ENCODE results near the gene HEXD. TPM values are rescaled to one million over a fixed set of nuclear protein-coding genes. Genes with fewer than 3 reads are reported as not detected.

HEXD gene
- total and polyA plus RNA-seq, 2 of the 8 experiments (the other 6 are each of a cell fraction or from before 2014, with no cell fraction given) = 20.6 to 21.8 TPM

DNA sequence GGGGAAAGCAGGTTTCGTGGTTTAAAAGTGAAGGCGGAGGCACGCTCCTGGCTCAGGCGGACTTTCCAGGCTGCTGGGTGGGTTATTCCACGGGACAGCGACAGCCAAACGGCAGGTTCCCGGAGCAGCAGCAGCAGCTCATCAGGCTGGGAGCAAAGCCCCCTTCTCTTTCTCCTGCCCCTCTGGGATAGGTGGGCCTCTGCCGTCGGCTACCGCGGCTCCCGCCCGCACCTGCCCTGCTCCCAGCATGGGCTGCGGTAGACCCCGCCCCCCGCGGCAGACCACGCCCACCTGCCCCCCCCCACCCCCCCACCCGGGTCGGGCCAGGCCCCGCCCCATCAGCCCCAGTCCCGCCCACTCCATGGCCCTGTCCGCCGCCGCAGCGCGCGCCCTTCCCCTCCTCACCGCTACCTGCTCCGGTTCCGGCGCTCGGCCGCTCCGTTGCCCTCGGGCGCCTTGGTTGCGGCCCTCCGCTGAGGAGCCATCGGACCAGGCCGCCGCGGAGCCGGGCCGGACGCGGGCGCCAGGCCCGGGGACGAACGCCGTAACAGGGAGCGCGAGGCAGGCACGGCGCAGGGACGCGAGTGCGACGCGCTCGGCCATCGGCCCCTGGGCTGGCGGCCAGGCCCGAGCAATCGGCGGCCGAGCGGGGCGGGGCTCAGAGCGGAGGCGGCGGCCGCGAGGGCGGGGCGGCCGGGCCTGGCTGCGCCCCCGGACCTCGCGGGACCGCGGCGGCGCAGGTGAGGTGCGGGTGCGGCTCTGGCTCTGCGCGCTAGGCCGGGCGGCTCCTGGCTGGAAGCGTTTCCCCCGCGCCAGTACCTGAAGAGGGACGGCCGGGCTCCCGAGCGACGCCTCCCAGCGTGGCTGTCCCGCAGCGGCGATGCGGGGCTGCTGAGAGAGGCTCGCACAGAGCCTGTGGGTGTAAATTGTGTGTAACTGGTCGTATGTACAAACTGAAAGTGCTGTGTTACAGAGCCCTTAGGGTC is at the start of gene HEXD, which contains the start of gene OGFOD3 (continued):
- TF ChIP-seq, protein P1, sequence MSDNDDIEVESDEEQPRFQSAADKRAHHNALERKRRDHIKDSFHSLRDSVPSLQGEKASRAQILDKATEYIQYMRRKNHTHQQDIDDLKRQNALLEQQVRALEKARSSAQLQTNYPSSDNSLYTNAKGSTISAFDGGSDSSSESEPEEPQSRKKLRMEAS (IDR thresholded peaks at IDR 0.05) = peak; percentile 64
- TF ChIP-seq TCF12 (IDR thresholded peaks at IDR 0.05; ENCODE audit: low read depth, low read length) (no peak), ASH2L (IDR thresholded peaks at IDR 0.05; ENCODE audit: low read length) (peak; percentile 75), SP1 (IDR thresholded peaks at IDR 0.05; ENCODE audit: low read depth, low read length) (no peak), RNF2 (IDR thresholded peaks at IDR 0.05; ENCODE audit: borderline replicate concordance, low read depth, low read length, missing control alignments, poor library complexity, severe bottlenecking) (no peak), RFX5 (IDR thresholded peaks at IDR 0.05; ENCODE audit: borderline replicate concordance, low read depth, low read length) (no peak), KDM1A (IDR thresholded peaks at IDR 0.05; ENCODE audit: borderline replicate concordance, low read length) (no peak), CBX5 (IDR thresholded peaks at IDR 0.05; ENCODE audit: low read depth, low read length) (no peak), BACH1 (IDR thresholded peaks at IDR 0.05; ENCODE audit: low read length) (peak; percentile 63), POLR2A (IDR thresholded peaks at IDR 0.05; ENCODE audit: control extremely low read depth in 1 of 2, low read depth in 2 of 2, low read length in 2 of 2) (peak in 1 of 2 experiments; percentile 92; a peak in 2 of 3 replicates), JUN (IDR thresholded peaks at IDR 0.05; ENCODE audit: low read depth, low read length) (no peak), CHD1 (IDR thresholded peaks at IDR 0.05; ENCODE audit: low read depth, low read length) (no peak), TEAD4 (IDR thresholded peaks at IDR 0.05; ENCODE audit: low read depth, low read length) (no peak), EP300 (IDR thresholded peaks at IDR 0.05; ENCODE audit: borderline replicate concordance in 1 of 2, low read depth in 2 of 2, low read length in 2 of 2) (no peak), NRF1 (IDR thresholded peaks at IDR 0.05; ENCODE audit: low read depth, low read length) (no peak), CTBP2 (IDR thresholded peaks at IDR 0.05; ENCODE audit: borderline replicate concordance, insufficient read depth, insufficient read length, low read length) (no peak)
- TF ChIP-seq, protein P2, sequence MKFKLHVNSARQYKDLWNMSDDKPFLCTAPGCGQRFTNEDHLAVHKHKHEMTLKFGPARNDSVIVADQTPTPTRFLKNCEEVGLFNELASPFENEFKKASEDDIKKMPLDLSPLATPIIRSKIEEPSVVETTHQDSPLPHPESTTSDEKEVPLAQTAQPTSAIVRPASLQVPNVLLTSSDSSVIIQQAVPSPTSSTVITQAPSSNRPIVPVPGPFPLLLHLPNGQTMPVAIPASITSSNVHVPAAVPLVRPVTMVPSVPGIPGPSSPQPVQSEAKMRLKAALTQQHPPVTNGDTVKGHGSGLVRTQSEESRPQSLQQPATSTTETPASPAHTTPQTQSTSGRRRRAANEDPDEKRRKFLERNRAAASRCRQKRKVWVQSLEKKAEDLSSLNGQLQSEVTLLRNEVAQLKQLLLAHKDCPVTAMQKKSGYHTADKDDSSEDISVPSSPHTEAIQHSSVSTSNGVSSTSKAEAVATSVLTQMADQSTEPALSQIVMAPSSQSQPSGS (IDR thresholded peaks at IDR 0.05; ENCODE audit: low read length) = no peak
- TF ChIP-seq, protein P3, sequence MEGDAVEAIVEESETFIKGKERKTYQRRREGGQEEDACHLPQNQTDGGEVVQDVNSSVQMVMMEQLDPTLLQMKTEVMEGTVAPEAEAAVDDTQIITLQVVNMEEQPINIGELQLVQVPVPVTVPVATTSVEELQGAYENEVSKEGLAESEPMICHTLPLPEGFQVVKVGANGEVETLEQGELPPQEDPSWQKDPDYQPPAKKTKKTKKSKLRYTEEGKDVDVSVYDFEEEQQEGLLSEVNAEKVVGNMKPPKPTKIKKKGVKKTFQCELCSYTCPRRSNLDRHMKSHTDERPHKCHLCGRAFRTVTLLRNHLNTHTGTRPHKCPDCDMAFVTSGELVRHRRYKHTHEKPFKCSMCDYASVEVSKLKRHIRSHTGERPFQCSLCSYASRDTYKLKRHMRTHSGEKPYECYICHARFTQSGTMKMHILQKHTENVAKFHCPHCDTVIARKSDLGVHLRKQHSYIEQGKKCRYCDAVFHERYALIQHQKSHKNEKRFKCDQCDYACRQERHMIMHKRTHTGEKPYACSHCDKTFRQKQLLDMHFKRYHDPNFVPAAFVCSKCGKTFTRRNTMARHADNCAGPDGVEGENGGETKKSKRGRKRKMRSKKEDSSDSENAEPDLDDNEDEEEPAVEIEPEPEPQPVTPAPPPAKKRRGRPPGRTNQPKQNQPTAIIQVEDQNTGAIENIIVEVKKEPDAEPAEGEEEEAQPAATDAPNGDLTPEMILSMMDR (IDR thresholded peaks at IDR 0.05; ENCODE audit: control extremely low read depth in 1 of 3, insufficient read depth in 1 of 3, low read depth in 1 of 3, low read length in 3 of 3) = no peak
